ENCODE results near the gene RFC4. TPM values are rescaled to one million over a fixed set of nuclear protein-coding genes. Genes with fewer than 3 reads are reported as not detected.

The RFC4 gene
- total and polyA plus RNA-seq, 2 of the 8 experiments (the other 6 are each of a cell fraction or from before 2014, with no cell fraction given) = 21.8 to 86.9 TPM

- H3K56ac ChIP-seq (replicated peaks; ENCODE audit: insufficient read length, low read depth, low read length) = no peak overlapping the region
- H3K23ac ChIP-seq (ENCODE audit: insufficient read length) = no peak overlapping the region
- no peak overlapping the region for H3K9ac ChIP-seq (replicated peaks in 1 of 4; ENCODE audit: extremely low read depth in 1 of 4, low read depth in 3 of 4, low read length in 3 of 4)
- H3K23me2 ChIP-seq (ENCODE audit: low read depth, low read length) = peaks cover 6% of the 10 kb centered on the region
- CTCF ChIA-PET (ENCODE audit: partially characterized antibody) = interaction anchor here (1.6 kb wide), 1 partner anchor 199 kb away, joined by 7 read pairs; no protein-coding TSS in a partner anchor
- no peak overlapping the region for H4K5ac ChIP-seq (ENCODE audit: insufficient read length, low read depth, low read length)
- no peak for DNase-seq (ENCODE audit: low read depth in 1 of 2, low spot score in 2 of 2)
- H3K4me3 ChIP-seq (ENCODE audit: extremely low read depth in 1 of 4, insufficient read depth in 2 of 4, low read depth in 3 of 4, low read length in 4 of 4) = no peak overlapping the region; a peak in 1 of 8 replicates
- H2BK15ac ChIP-seq (ENCODE audit: low read length) = no peak overlapping the region
- H3K79me2 ChIP-seq (ENCODE audit: control insufficient read depth in 1 of 2, insufficient read depth in 2 of 2, low read length in 2 of 2) = peaks cover 16 to 42% of the 10 kb centered on the region in 2 experiments
- no peak overlapping the region for H3K18ac ChIP-seq (ENCODE audit: extremely low read depth, low read length)
- peaks cover 42 to 96% (median 80%) of the 10 kb centered on the region in 4 experiments for H3K36me3 ChIP-seq (ENCODE audit: control insufficient read depth in 2 of 4, insufficient read depth in 4 of 4, low read length in 3 of 4)
- H4K20me1 ChIP-seq (replicated peaks in 1 of 2; ENCODE audit: control insufficient read depth in 1 of 2, insufficient read depth in 2 of 2, low read length in 2 of 2) = peaks cover 27 to 32% of the 10 kb centered on the region in 2 experiments
- H3K27me3 ChIP-seq (replicated peaks in 1 of 4; ENCODE audit: control insufficient read depth in 3 of 4, extremely low read depth in 1 of 4, insufficient read depth in 3 of 4, low read length in 3 of 4) = no peaks in the 10 kb centered on the region
- H4K91ac ChIP-seq (replicated peaks; ENCODE audit: insufficient read length, low read length) = no peak overlapping the region
- H4K8ac ChIP-seq (ENCODE audit: extremely low read depth, insufficient read depth, low read length) = no peak overlapping the region; the same call in 1 of the 2 replicates
- FAIRE-seq = peak; percentile 52
- POLR2A ChIA-PET (ENCODE audit: partially characterized antibody) = interaction anchor here (0.5 to 7.6 kb wide), 29 partner anchors 9 to 249 kb away, joined by 3 to 166 read pairs (median 4); partner anchors contain the start of genes DNAJB11, KNG1 and RFC4
- H2BK20ac ChIP-seq (ENCODE audit: low read length) = no peak overlapping the region
- no peak overlapping the region for H3K14ac ChIP-seq (ENCODE audit: insufficient read length)
- H3K79me1 ChIP-seq (ENCODE audit: low read depth, low read length) = no peaks in the 10 kb centered on the region
- no peak overlapping the region for H3K27ac ChIP-seq (ENCODE audit: low read depth, low read length)
- H2BK12ac ChIP-seq (ENCODE audit: low read depth, low read length) = no peak overlapping the region
- no peak overlapping the region for H3K4ac ChIP-seq (replicated peaks; ENCODE audit: insufficient read length, low read depth, low read length)
- no peaks in the 10 kb centered on the region for H3K9me3 ChIP-seq (ENCODE audit: insufficient read depth in 2 of 2, low read depth in 1 of 2, low read length in 1 of 2)
- peaks cover 0 to 2% (median 0%) of the 10 kb centered on the region in 4 experiments; a peak in 2 of 7 replicates for H3K4me1 ChIP-seq (replicated peaks in 1 of 4; ENCODE audit: control insufficient read depth in 3 of 4, insufficient read depth in 4 of 4, low read length in 3 of 4)
- H2AK5ac ChIP-seq (ENCODE audit: low read depth, low read length) = no peak overlapping the region
- no peak overlapping the region for H3K4me2 ChIP-seq (ENCODE audit: insufficient read depth in 1 of 2, low read depth in 2 of 2, low read length in 2 of 2)
- 88% methylated on average over 13 of the region's 13 CpGs; no CpG with 5 or more reads in 1 of the 2 experiments for whole genome bisulfite sequencing, 2 experiments (ENCODE audit: extremely low coverage in 1 of 2, insufficient coverage in 1 of 2, insufficient read length in 1 of 2, insufficient replicate concordance in 2 of 2, low coverage in 1 of 2, low lambda C conversion rate in 2 of 2, missing lambda C conversion rate in 1 of 2)
- H2BK120ac ChIP-seq (replicated peaks; ENCODE audit: low read depth, low read length) = no peak overlapping the region
- H2BK5ac ChIP-seq (ENCODE audit: low read depth, low read length) = no peak overlapping the region
- no peak overlapping the region for H2AFZ ChIP-seq (ENCODE audit: low read length)
- no peak for TF ChIP-seq KDM1A (IDR thresholded peaks at IDR 0.05; ENCODE audit: borderline replicate concordance, low read length)
- no peak for TF ChIP-seq POU5F1 (IDR thresholded peaks at IDR 0.05; ENCODE audit: low read depth, low read length)
- no peak for TF ChIP-seq RFX5 (IDR thresholded peaks at IDR 0.05; ENCODE audit: borderline replicate concordance, low read depth, low read length)
- TF ChIP-seq BRCA1 (IDR thresholded peaks at IDR 0.05; ENCODE audit: low read depth, low read length) = no peak
- no peak for TF ChIP-seq HDAC6 (IDR thresholded peaks at IDR 0.05; ENCODE audit: low read depth, low read length)
- TF ChIP-seq YY1 (IDR thresholded peaks at IDR 0.05; ENCODE audit: low read depth, low read length) = no peak
- TF ChIP-seq JUN (IDR thresholded peaks at IDR 0.05; ENCODE audit: low read depth, low read length) = no peak
- no peak for TF ChIP-seq SIN3A (conservative IDR thresholded peaks at IDR 0.05 in 1 of 2, IDR thresholded peaks at IDR 0.05 in 1 of 2; ENCODE audit: low read depth in 1 of 2, low read length in 2 of 2)
- no peak for TF ChIP-seq MAX (IDR thresholded peaks at IDR 0.05)
- TF ChIP-seq TAF7 (optimal IDR thresholded peaks at IDR 0.05; ENCODE audit: borderline replicate concordance, low read depth, low read length) = peak; percentile 28
- TF ChIP-seq ZNF274 (IDR thresholded peaks at IDR 0.05; ENCODE audit: borderline replicate concordance, extremely low read depth, low read length) = no peak
- no peak for TF ChIP-seq CREB1 (IDR thresholded peaks at IDR 0.05)
Measured at GRCh38 chr3:186788482-186789370, 17.6 kb downstream of the RFC4 start.

Measured in H1 (cell line).